ENCODE measurements around the gene PPP4R3A. TPM values are rescaled to one million over a fixed set of nuclear protein-coding genes. Genes with fewer than 3 reads are reported as not detected.
A peak's percentile ranks its signal among the peaks of the same experiment; 100 is the strongest.

PPP4R3A gene
- total RNA-seq, 2 experiments from 2014 or later = 84.7 to 119 TPM

GRCh38 chr14:91424813-91425530 lies 85.1 kb downstream of the PPP4R3A start:
- Histone ChIP-seq H2AFZ (ENCODE audit: low read length) (peak overlapping the region; percentile 68; the same call in 1 of the 2 replicates), H3K4me3 (ENCODE audit: low read depth, low read length, poor library complexity, severe bottlenecking) (peak overlapping the region; percentile 67), H3K4me1 (ENCODE audit: insufficient read depth, low read length, poor library complexity, severe bottlenecking) (peaks cover 28% of the 10 kb centered on the region), H4K20me1 (ENCODE audit: insufficient read depth, low read length) (no peaks in the 10 kb centered on the region), H3K27ac (ENCODE audit: low read depth, low read length, poor library complexity, severe bottlenecking) (no peak overlapping the region), H3K36me3 (ENCODE audit: insufficient read depth, low read length) (peaks cover 21% of the 10 kb centered on the region), H3K4me2 (ENCODE audit: low read length) (peak overlapping the region; percentile 53; the same call in 1 of the 2 replicates), H3K79me2 (ENCODE audit: insufficient read depth, low read depth, low read length) (peaks cover 31% of the 10 kb centered on the region), H3K9me2 (ENCODE audit: insufficient read depth, low read length) (no peaks in the 10 kb centered on the region), H3K9me3 (ENCODE audit: low read length) (peaks cover 1% of the 10 kb centered on the region)
- ChIA-PET CTCF (ENCODE audit: unreplicated experiment) (interaction anchor here (0.6 to 1.0 kb wide), 3 partner anchors 25 to 148 kb away, joined by 3 read pairs; no protein-coding TSS in a partner anchor), POLR2A (interaction anchor here (0.6 to 1.8 kb wide), 4 partner anchors 9 to 100 kb away, joined by 3 to 12 read pairs (median 4); no protein-coding TSS in a partner anchor)
- intact Hi-C loops (cut with micrococcal nuclease; ENCODE audit: unreplicated experiment) = no loop called here
- TF ChIP-seq CTCF (conservative IDR thresholded peaks at IDR 0.05; ENCODE audit: low read length) (no peak), EZH2phosphoT487 (IDR thresholded peaks at IDR 0.05; ENCODE audit: borderline replicate concordance, low read depth, low read length) (no peak)
- DNase-seq (ENCODE audit: low spot score) = no peak
- BruUV-seq (replicated peaks) = no TSS peak

- TF ChIP-seq EZH2phosphoT487 (IDR thresholded peaks at IDR 0.05; ENCODE audit: borderline replicate concordance, low read depth, low read length) (no peak), CTCF (conservative IDR thresholded peaks at IDR 0.05; ENCODE audit: low read length) (no peak)
- H3K79me2 ChIP-seq (ENCODE audit: insufficient read depth, low read depth, low read length) = peaks cover 14% of the 10 kb centered on the region
- CTCF ChIA-PET (ENCODE audit: unreplicated experiment) = no interaction called here
- H3K27ac ChIP-seq (ENCODE audit: low read depth, low read length, poor library complexity, severe bottlenecking) = no peak overlapping the region
- BruUV-seq (replicated peaks) = no TSS peak
- intact Hi-C loops (cut with micrococcal nuclease; ENCODE audit: unreplicated experiment) = no loop called here
- H3K9me2 ChIP-seq (ENCODE audit: insufficient read depth, low read length) = no peaks in the 10 kb centered on the region
- H3K4me2 ChIP-seq (ENCODE audit: low read length) = no peak overlapping the region
- peaks cover 1% of the 10 kb centered on the region; the same call in 1 of the 2 replicates for H4K20me1 ChIP-seq (ENCODE audit: insufficient read depth, low read length)
- peaks cover 12% of the 10 kb centered on the region for H3K36me3 ChIP-seq (ENCODE audit: insufficient read depth, low read length)
- POLR2A ChIA-PET = interaction anchor here (0.7 to 12.4 kb wide), 6 partner anchors 8 to 1299 kb away, joined by 3 to 196 read pairs (median 3); no protein-coding TSS in a partner anchor
- no peak for DNase-seq (ENCODE audit: low spot score)
- H2AFZ ChIP-seq (ENCODE audit: low read length) = no peak overlapping the region
- peaks cover 30% of the 10 kb centered on the region for H3K4me1 ChIP-seq (ENCODE audit: insufficient read depth, low read length, poor library complexity, severe bottlenecking)
- no peak overlapping the region for H3K4me3 ChIP-seq (ENCODE audit: low read depth, low read length, poor library complexity, severe bottlenecking)
- no peaks in the 10 kb centered on the region; the same call in 1 of the 2 replicates for H3K9me3 ChIP-seq (ENCODE audit: low read length)
Measured at GRCh38 chr14:91420686-91421085, 89.4 kb downstream of the PPP4R3A start.

- Histone ChIP-seq H3K79me2 (ENCODE audit: insufficient read depth, low read depth, low read length) (peaks cover 26% of the 10 kb centered on the region), H3K36me3 (ENCODE audit: insufficient read depth, low read length) (peaks cover 24% of the 10 kb centered on the region), H3K9me3 (ENCODE audit: low read length) (no peaks in the 10 kb centered on the region), H3K9me2 (ENCODE audit: insufficient read depth, low read length) (no peaks in the 10 kb centered on the region), H3K4me2 (ENCODE audit: low read length) (peak overlapping the region; percentile 69), H4K20me1 (ENCODE audit: insufficient read depth, low read length) (peaks cover 6% of the 10 kb centered on the region), H3K4me3 (ENCODE audit: low read depth, low read length, poor library complexity, severe bottlenecking) (peak overlapping the region; percentile 89), H3K27ac (ENCODE audit: low read depth, low read length, poor library complexity, severe bottlenecking) (peak overlapping the region; percentile 87), H3K4me1 (ENCODE audit: insufficient read depth, low read length, poor library complexity, severe bottlenecking) (peaks cover 22% of the 10 kb centered on the region), H2AFZ (ENCODE audit: low read length) (peak overlapping the region; percentile 74; the same call in 1 of the 2 replicates)
- ChIA-PET POLR2A (interaction anchor here (0.6 to 12.4 kb wide), 7 partner anchors 24 to 480 kb away, joined by 3 to 196 read pairs (median 5); no protein-coding TSS in a partner anchor), CTCF (ENCODE audit: unreplicated experiment) (no interaction called here)
- TF ChIP-seq CTCF (conservative IDR thresholded peaks at IDR 0.05; ENCODE audit: low read length) (no peak), EZH2phosphoT487 (IDR thresholded peaks at IDR 0.05; ENCODE audit: borderline replicate concordance, low read depth, low read length) (no peak)
- DNase-seq (ENCODE audit: low spot score) = no peak
- intact Hi-C loops (cut with micrococcal nuclease; ENCODE audit: unreplicated experiment) = loop anchor here (1.0 kb wide), 2 partner anchors 96 to 133 kb away; no protein-coding TSS in a partner anchor
- BruUV-seq (replicated peaks) = no TSS peak
Measured at GRCh38 chr14:91419451-91419850, 90.7 kb downstream of the PPP4R3A start.

Measured in OCI-LY7 (cell line).